ENCODE data around the gene CFAP298. TPM values are rescaled to one million over a fixed set of nuclear protein-coding genes. Genes with fewer than 3 reads are reported as not detected.
A peak's percentile ranks its signal among the peaks of the same experiment; 100 is the strongest.
"Not testable (repeated sequence)": the region's sequence is repeated elsewhere in the genome, so short reads cannot be mapped to it uniquely, and the experiment has no call there.

CFAP298 gene
- total RNA-seq (2014; rRNA removed) (96.0 and 98.6 TPM in 2 replicates), Bru-seq, nascent RNA (percentile 87 among the genes with signal in this experiment), BruChase-seq, experiment 1, labeled RNA remaining after a 6-hour chase (percentile 95 among the genes with signal in this experiment), BruChase-seq, experiment 2, labeled RNA remaining after a 2-hour chase (percentile 97 among the genes with signal in this experiment)
- long read RNA-seq, transcript CFAP298-206 (6 exons, 1,082 nt): minor isoform, 5 of 198 reads
- long read RNA-seq, transcript CFAP298-203 (5 exons, 2,503 nt): minor isoform, 16 of 198 reads
- long read RNA-seq, transcript CFAP298-201 (7 exons, 1,692 nt): major isoform, 133 of 198 reads
- long read RNA-seq, partial matches to known transcripts: 36 of 198 reads
- long read RNA-seq, other reads (novel, unspliced or antisense): 8 of 198 reads

GRCh38 chr21:32612075-32612998, at the start of gene CFAP298:
CFAP298 (minus strand) TSS chr21:32612377; CDS start chr21:32612243, 134 bp downstream.
- H3K4me1 ChIP-seq (ENCODE audit: insufficient read depth, low read length): peaks cover 5% of the 10 kb centered on the region; the same call in 1 of the 2 replicates
- CTCF ChIA-PET: interaction anchor here (0.6 to 0.8 kb wide), 2 partner anchors 11 to 106 kb away, joined by 3 to 5 read pairs; no protein-coding TSS in a partner anchor
- BruUV-seq (replicated peaks): no TSS peak
- peak within 1 kb of the TSS; percentile 87 for H3K4me2 ChIP-seq (ENCODE audit: low read length)
- ATAC-seq (peak; percentile 89), DNase-seq (peak; percentile 89)
- intact Hi-C loops (cut with micrococcal nuclease): no loop called here
- peak within 1 kb of the TSS; percentile 88 for H3K9ac ChIP-seq (ENCODE audit: low read length)
- no peaks in the 10 kb centered on the region for H3F3A ChIP-seq (ENCODE audit: low read length, unreplicated experiment)
- H3K9me3 ChIP-seq (ENCODE audit: low read length): no peaks in the 10 kb centered on the region
- no peaks in the 10 kb centered on the region for H3K27me3 ChIP-seq (ENCODE audit: low read length)
- H3K36me3 ChIP-seq (ENCODE audit: low read depth, low read length): peaks cover 18% of the 10 kb centered on the region
- peak within 1 kb of the TSS; percentile 97 for H3K4me3 ChIP-seq (ENCODE audit: low read length)
- H3K27ac ChIP-seq (ENCODE audit: low read length): peak within 1 kb of the TSS; percentile 88
- POLR2A ChIA-PET (ENCODE audit: unreplicated experiment): interaction anchor here (0.6 to 0.8 kb wide), 4 partner anchors 84 to 827 kb away, joined by 4 to 11 read pairs (median 8); partner anchors contain the start of genes PAXBP1 and SYNJ1
- TF ChIP-seq CTCF (conservative IDR thresholded peaks at IDR 0.05; ENCODE audit: low read depth, low read length): no peak
- no peak for TF ChIP-seq EZH2phosphoT487 (IDR thresholded peaks at IDR 0.05; ENCODE audit: borderline replicate concordance, low read length)
- no peak for TF ChIP-seq EZH2 (IDR thresholded peaks at IDR 0.05; ENCODE audit: low read length, unreplicated experiment)
- H2AFZ ChIP-seq (ENCODE audit: low read length): peak within 1 kb of the TSS; percentile 93
- H3K9me2 ChIP-seq (replicated peaks; ENCODE audit: low read length): no peaks in the 10 kb centered on the region
- H4K20me1 ChIP-seq (ENCODE audit: low read length): no peaks in the 10 kb centered on the region
- H3K79me2 ChIP-seq (ENCODE audit: low read length): peaks cover 24% of the 10 kb centered on the region

- intact Hi-C loops (cut with micrococcal nuclease); BruUV-seq (replicated peaks); POLR2A ChIA-PET (ENCODE audit: unreplicated experiment); H3K9ac ChIP-seq (ENCODE audit: low read length); H3F3A ChIP-seq (ENCODE audit: low read length, unreplicated experiment); H3K9me3 ChIP-seq (ENCODE audit: low read length); H3K27me3 ChIP-seq (ENCODE audit: low read length); H3K79me2 ChIP-seq (ENCODE audit: low read length); H3K9me2 ChIP-seq (replicated peaks; ENCODE audit: low read length); H4K20me1 ChIP-seq (ENCODE audit: low read length): not testable (repeated sequence)
- H3K4me2 ChIP-seq (ENCODE audit: low read length): peak overlapping the region; percentile 71
- peak overlapping the region; percentile 18; the same call in 1 of the 2 replicates for H3K4me3 ChIP-seq (ENCODE audit: low read length)
- DNase-seq (peak; percentile 69), ATAC-seq (0 out of 2 replicates have a peak, but pooled peaks have one; percentile 27)
- H2AFZ ChIP-seq (ENCODE audit: low read length): 0 out of 2 replicates have a peak overlapping the region, but pooled peaks have one; percentile 48
- CTCF ChIA-PET: interaction anchor here (0.5 to 0.6 kb wide), 2 partner anchors 12 to 36 kb away, joined by 3 read pairs; no protein-coding TSS in a partner anchor
- peaks cover 10% of the 10 kb centered on the region for H3K4me1 ChIP-seq (ENCODE audit: insufficient read depth, low read length)
- peaks cover 38% of the 10 kb centered on the region for H3K36me3 ChIP-seq (ENCODE audit: low read depth, low read length)
- peak overlapping the region; percentile 51 for H3K27ac ChIP-seq (ENCODE audit: low read length)
Observed at GRCh38 chr21:32661026-32661782, 49.0 kb upstream of the CFAP298 start.

- no peaks in the 10 kb centered on the region for H3K27me3 ChIP-seq (ENCODE audit: low read length)
- H3F3A ChIP-seq (ENCODE audit: low read length, unreplicated experiment): no peaks in the 10 kb centered on the region
- ChIA-PET POLR2A (ENCODE audit: unreplicated experiment) (no interaction called here), CTCF (no interaction called here)
- H3K9ac ChIP-seq (ENCODE audit: low read length): no peak overlapping the region
- no peak overlapping the region for H3K27ac ChIP-seq (ENCODE audit: low read length)
- no peak for ATAC-seq
- no TSS peak for BruUV-seq (replicated peaks)
- H3K9me3 ChIP-seq (ENCODE audit: low read length): no peaks in the 10 kb centered on the region
- no peak overlapping the region for H3K4me2 ChIP-seq (ENCODE audit: low read length)
- no peak overlapping the region for H3K4me3 ChIP-seq (ENCODE audit: low read length)
- no peak overlapping the region for H2AFZ ChIP-seq (ENCODE audit: low read length)
- TF ChIP-seq EZH2 (IDR thresholded peaks at IDR 0.05; ENCODE audit: low read length, unreplicated experiment) (no peak), EZH2phosphoT487 (IDR thresholded peaks at IDR 0.05; ENCODE audit: borderline replicate concordance, low read length) (no peak), CTCF (conservative IDR thresholded peaks at IDR 0.05; ENCODE audit: low read depth, low read length) (no peak)
- no peaks in the 10 kb centered on the region for H4K20me1 ChIP-seq (ENCODE audit: low read length)
- no peaks in the 10 kb centered on the region for H3K9me2 ChIP-seq (replicated peaks; ENCODE audit: low read length)
- intact Hi-C loops (cut with micrococcal nuclease): no loop called here
- peaks cover 12% of the 10 kb centered on the region for H3K36me3 ChIP-seq (ENCODE audit: low read depth, low read length)
- no peaks in the 10 kb centered on the region for H3K79me2 ChIP-seq (ENCODE audit: low read length)
- H3K4me1 ChIP-seq (ENCODE audit: insufficient read depth, low read length): peaks cover 10% of the 10 kb centered on the region
- no peak for DNase-seq
Observed at GRCh38 chr21:32658524-32658923, 46.3 kb upstream of the CFAP298 start.

All from PC-3 (cell line).